Measurements from ENCODE around the gene FNTB. TPM values are rescaled to one million over a fixed set of nuclear protein-coding genes. Genes with fewer than 3 reads are reported as not detected.

Gene FNTB, protein sequence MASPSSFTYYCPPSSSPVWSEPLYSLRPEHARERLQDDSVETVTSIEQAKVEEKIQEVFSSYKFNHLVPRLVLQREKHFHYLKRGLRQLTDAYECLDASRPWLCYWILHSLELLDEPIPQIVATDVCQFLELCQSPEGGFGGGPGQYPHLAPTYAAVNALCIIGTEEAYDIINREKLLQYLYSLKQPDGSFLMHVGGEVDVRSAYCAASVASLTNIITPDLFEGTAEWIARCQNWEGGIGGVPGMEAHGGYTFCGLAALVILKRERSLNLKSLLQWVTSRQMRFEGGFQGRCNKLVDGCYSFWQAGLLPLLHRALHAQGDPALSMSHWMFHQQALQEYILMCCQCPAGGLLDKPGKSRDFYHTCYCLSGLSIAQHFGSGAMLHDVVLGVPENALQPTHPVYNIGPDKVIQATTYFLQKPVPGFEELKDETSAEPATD
- 35.0 TPM for polyA plus RNA-seq (ENCODE audit: insufficient read length)
- long read RNA-seq, donor 1, partial matches to known transcripts: 0 of 6 reads
- long read RNA-seq, donor 1, other reads (novel, unspliced or antisense): 0 of 6 reads
- long read RNA-seq, donor 2, transcript FNTB-201 (12 exons, 2,834 nt): major isoform, 7 of 20 reads
- long read RNA-seq, donor 2, partial matches to known transcripts: 8 of 20 reads
- long read RNA-seq, donor 2, other reads (novel, unspliced or antisense): 0 of 20 reads
- long read RNA-seq, donor 3, partial matches to known transcripts: 0 of 6 reads
- long read RNA-seq, donor 3, other reads (novel, unspliced or antisense): 0 of 6 reads
- long read RNA-seq, donor 4, partial matches to known transcripts: 0 of 1 reads
- long read RNA-seq, donor 4, other reads (novel, unspliced or antisense): 0 of 1 reads
- long read RNA-seq, donor 5, transcript FNTB-201 (12 exons, 2,834 nt): major isoform, 9 of 48 reads
- long read RNA-seq, donor 5, partial matches to known transcripts: 0 of 48 reads
- long read RNA-seq, donor 5, other reads (novel, unspliced or antisense): 36 of 48 reads
- long read RNA-seq, donor 6, transcript FNTB-201 (12 exons, 2,834 nt): minor isoform, 6 of 57 reads
- long read RNA-seq, donor 6, transcript FNTB-208 (3 exons, 530 nt): major isoform, 7 of 57 reads
- long read RNA-seq, donor 6, partial matches to known transcripts: 14 of 57 reads
- long read RNA-seq, donor 6, other reads (novel, unspliced or antisense): 30 of 57 reads
- long read RNA-seq, donor 7, transcript FNTB-201 (12 exons, 2,834 nt): major isoform, 6 of 12 reads
- long read RNA-seq, donor 7, transcript FNTB-208 (3 exons, 530 nt): minor isoform, 5 of 12 reads
- long read RNA-seq, donor 7, partial matches to known transcripts: 0 of 12 reads
- long read RNA-seq, donor 7, other reads (novel, unspliced or antisense): 0 of 12 reads
- long read RNA-seq, donor 8, partial matches to known transcripts: 0 of 4 reads
- long read RNA-seq, donor 8, other reads (novel, unspliced or antisense): 0 of 4 reads

DNA sequence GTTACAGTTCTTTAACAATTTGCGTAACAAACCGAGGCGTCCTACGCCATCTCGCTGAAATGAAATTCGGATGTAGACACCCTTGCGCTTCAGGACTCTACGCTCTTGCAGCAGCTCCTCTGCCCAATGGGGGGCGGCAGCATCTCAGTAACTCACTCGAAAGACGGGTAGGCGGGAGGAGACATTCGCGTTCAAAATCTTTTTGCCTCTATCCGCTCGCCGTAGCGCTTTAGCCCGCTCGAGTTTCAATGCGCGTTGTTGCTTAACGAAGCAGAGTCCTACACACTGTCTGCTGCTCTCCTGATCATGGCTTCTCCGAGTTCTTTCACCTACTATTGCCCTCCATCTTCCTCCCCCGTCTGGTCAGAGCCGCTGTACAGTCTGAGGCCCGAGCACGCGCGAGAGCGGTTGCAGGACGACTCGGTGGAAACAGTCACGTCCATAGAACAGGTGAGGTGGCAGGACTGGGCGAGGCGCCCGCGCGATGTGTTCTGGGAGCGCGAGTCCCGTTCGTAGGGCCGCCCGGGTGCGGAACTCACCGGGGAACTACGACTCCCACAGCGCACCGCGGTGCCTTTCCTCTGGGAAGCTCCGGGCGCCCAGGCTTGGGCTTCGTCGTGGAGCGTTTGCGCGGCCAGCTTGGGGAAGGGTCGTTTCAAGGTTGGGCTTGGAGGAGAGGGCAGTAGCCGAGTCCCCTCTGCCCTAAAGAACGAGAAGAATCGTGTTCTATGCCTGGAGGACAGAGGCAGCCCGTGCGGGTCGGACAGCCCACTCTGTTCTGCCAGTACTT, at the start of gene FNTB:
FNTB (plus strand) TSS at position 248 of the 790 bp plus-strand sequence; CDS start at position 307, 59 bp downstream.
- DNase-seq: peak; percentile 99

DNA sequence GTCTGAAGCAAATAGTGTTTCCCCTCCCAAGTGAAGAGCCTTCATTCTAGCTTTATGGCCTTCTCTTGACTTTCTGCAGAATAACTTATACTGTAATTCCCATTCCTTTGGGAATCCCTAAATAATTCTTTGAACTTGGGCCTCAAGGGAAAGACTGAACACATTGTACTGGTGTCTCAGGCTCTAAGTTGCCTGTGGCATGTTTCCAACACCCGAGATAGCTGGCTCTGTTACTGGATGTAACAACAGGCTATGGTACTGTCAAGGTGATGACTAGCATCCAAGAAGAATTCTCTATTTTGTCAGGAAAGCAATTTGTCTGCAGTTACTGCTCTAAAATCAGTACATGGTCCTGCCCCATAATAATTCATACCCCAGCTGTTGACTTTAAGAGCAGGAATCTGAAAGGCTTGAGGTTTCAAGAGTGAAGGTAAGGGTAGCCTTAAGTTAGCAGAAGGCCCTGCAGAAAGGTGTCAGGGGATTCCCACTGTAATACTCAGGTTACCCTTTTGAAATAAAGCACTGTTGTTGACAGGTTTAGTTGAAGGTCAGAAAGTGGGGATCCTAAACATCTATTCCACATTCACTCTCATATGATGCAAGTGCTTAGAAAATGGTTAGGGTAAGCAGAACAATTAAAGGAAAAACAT, 49.4 kb upstream of the FNTB start:
- DNase-seq: no peak

DNA sequence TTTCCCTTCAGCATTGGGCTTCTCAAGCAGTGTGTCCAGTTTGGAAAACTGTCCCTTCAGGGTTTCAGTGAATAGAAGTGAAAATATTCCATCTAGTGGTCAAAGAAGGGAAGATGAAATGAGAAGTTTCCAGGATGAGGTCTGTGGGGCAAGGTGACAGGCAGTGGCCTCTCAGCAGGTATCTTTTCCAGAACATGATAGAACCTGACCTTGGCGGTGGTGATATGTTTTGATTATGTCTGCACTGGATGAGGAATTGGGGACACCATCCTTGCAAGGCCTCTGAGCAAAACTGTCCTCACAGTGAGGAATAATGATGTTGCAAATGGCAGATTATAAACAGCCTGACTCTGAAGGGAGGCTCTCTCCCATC, 48.9 kb upstream of the FNTB start:
- DNase-seq: no peak

DNA sequence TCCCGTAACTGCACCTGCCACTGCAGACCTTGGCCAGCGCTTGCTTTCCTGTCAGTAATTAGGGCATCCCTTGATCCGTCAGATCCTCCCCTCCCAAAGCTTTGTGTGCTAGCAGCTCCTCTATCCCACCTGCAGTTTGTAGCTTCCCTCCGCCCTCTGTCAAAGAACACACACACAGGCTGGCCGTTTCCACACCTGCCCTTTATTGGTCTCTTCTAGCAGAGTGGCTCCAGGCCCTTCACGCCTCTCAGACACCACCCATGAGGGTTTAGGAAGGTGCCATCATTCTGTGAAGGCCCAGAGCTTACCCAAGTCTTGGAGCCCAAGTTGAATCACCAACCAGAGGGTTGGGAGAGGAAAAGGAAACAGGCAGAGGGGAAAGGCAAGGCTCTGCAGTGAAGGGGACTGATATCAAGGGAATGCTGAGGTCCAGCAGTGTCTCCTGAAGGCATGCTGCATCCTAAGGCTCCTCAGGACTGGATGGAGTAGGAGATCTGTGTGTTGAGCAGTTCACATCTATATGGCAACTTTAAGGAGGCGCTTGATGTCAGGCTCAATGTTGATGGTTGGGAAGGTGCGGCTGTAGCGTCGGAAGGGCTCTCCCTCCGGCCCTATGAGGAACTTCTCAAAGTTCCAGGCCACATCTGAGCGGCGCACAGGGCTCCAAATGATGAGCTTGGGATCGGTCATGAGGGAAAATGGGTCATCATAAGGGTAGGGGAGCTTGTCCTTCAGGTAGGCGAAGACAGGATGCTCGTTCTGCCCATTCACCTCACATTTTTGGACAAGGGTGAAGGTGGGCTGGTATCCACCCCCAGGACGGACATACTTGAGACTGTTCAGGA, 47.5 kb upstream of the FNTB start:
- no peak for DNase-seq

DNA sequence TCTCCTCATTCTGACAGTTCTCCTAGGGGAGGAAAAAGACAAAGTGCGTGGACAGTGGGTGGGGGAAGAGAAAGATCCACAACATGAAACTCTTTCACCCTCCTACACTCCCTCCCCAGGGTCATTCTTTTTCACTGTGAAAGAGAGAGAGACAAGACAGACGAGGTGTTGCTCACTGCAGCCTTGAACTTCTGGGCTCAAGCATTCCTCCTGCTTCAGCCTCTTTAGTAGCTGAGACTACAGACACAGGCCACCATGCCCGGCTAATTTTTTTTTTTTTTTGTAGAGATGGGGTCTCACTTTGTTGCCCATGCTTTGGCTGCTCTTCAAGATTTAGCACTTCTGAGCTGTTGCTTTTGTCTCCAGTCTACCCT, 46.9 kb upstream of the FNTB start:
- no peak for DNase-seq

DNA sequence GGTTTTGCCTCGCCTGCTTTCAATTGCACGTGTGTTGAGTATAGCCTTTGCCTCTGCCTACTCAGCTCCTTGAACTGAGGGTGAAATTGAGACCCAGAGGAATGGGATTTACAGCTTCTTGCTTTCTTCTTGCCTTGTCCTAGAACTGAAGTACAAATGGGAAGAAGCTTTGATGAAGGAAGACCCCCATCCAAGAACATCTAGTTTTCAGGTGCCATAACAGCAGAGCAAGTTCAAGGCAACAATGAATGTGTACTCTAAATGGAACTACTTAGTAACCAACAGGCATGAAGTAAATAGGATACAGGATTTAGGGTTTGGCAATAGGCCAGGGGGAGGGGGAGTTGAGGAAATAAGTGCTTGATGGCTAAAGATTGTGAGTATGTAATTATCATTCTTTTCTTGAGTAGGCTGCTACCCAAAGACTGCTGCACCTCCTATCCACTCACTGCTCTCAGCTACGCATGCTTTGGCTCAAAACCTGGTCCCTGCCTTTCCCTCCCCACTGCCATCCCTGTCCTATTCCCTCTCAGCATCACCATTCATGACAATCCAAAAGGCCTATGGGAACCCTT, 46.3 kb upstream of the FNTB start:
- no peak for DNase-seq

DNA sequence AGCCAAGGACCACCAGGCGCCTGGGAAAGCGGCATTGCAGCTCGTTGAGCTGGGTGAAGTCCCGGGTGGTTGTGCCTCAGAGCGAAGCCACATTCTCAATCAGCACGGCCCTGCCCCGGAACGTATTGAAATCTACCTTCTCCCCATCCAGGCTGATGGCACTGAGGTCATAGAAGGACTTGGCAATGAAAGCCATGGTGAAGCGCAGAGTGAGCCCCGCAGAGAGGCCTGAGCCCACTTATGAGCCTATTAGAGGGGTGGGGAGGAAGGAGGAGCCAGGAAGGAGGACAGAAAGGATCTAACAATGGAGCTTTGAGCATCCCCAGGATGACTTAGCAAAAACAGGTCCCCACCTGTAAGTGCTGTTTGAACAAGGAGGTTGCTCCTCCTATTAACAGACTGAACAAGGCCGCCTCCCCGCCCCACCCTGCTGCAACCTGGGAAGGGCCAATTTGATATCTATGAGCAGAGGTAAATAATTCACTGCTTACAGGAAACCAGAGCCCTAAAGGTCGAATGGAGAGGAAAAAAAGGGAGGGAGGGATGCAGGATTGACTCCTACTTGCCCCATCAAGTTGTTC, 44.1 kb upstream of the FNTB start, which contains the start of gene GPX2:
GPX2 (minus strand) TSS at position 215 of the 581 bp plus-strand sequence; CDS start at position 196, 19 bp downstream.
- DNase-seq: no peak

DNA sequence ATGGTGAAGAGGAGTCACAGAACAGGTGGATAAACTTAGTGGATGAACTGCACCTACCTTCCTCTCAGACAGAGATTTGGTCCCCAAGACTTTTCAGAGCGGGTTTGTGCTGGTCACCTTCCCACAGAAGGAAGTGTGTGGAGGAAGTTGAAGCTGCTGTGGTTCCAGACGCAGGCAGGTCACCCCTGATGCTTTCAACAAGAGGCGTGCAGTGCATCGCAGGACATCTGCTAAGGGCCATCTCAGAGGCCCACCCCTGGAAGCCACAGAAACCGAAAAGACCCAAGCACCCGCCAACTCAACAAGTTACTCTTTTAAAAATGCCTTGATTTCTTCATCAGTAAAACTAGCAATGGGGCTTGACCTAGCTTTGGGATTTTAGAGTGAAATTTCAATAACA, 43.1 kb upstream of the FNTB start:
- DNase-seq: no peak

DNA sequence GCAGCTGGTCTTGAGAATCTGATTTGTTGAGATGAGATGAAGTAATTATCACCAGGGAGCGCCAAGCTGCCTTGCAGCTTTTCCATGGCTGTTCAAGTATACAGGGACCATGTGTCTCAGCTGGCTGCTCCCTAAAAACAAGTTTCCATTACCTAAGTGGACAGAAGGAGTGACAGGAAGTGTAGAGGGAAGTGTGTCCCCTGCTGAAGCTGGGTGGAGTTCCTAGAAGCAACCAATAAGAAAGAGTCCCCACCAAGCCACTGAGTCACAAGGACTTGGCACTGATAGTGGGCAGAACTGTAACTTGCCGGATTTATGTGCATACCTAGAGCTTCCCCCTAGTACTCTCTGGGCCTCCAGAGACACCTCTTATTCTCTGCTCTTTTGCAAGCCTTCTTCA, 42.7 kb upstream of the FNTB start:
- DNase-seq: no peak

DNA sequence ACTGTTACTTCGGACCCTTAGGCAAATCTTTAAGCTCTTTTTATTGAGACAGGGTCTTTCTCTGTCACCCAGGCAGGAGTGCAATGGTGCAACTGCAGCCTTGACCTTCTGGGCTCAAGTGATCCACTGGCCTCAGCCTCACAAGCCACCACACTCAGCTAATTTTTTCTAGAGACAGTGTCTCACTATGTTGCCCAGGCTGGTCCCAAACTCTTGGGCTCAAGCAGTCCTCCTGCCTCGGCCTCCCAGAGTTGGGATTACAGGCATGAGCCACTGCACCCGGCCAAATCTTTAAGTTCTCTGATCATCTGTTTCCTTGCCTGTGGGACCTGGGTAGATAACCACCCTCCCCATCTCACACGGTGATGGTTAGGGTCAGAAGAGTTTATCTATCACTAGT, 41.8 kb upstream of the FNTB start:
- no peak for DNase-seq

DNA sequence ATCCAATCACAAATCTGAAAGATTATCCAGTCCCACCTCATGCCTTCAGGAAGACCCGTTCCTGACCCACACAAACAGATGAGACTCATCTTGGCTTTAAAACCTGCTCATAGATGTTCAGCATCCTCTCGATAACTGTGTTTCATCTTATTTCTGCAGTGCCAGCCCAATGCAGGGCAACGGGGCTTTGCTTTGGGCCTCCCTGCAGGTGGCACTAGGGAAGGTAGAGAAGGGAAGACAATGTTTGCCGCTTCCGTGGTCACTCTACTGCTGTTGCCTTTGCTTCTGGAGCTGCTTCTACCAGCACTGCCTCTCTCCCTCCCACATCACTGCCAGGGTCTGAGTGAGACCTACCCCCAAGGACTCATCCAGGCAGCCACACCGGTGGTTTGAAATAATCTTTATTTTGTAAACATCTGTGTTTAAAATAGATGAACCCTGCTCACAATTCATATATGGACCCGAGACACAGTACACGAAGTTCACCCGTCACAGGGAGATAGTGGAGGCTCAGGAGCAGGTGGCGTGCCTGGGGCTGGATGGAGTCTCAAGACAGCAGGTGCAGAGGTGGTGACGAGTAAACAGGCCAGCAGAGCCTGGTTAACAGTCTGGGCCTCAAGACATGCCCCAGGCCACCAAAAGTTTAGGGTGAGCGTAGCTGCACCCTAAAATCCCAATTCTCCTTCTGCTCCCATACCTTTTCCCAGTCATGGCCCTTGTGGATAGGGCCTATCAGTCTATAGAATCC, 41.1 kb upstream of the FNTB start:
- no peak for DNase-seq

DNA sequence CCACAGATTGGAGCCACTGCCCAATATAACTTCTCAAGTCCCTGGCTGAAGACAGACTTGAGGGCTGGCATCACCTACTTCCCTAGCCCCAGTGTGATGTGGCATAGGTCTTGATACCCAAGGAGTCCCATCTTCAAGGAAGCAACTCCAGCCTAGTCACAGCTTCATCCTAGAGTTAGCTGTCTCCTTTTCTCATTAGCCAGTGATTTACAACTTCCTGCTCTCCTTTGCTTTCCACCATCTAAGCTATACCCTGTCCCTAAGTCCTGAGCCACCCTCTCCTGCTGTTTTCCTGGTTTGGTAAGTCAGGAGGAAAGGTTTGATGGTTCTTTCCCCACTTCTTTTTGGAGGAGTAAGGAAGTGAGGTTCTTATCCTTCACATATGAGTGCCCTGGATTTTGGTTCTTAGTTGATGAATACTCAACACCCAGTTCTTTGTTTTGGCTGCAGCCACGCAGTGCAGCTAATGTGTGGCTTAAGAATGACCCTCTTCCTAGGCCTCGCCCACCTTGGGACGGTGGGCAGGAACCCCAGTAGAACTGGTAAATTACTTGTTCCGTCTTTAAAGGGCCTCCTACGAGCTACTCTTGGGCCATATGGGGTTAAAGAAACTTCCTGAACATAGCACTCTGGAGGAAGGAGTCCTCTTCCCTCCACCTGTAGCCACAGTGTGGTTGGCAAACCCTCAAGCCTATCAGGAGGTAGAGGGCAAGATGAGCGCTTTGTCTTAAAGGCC, 40.2 kb upstream of the FNTB start:
- DNase-seq: no peak

DNA sequence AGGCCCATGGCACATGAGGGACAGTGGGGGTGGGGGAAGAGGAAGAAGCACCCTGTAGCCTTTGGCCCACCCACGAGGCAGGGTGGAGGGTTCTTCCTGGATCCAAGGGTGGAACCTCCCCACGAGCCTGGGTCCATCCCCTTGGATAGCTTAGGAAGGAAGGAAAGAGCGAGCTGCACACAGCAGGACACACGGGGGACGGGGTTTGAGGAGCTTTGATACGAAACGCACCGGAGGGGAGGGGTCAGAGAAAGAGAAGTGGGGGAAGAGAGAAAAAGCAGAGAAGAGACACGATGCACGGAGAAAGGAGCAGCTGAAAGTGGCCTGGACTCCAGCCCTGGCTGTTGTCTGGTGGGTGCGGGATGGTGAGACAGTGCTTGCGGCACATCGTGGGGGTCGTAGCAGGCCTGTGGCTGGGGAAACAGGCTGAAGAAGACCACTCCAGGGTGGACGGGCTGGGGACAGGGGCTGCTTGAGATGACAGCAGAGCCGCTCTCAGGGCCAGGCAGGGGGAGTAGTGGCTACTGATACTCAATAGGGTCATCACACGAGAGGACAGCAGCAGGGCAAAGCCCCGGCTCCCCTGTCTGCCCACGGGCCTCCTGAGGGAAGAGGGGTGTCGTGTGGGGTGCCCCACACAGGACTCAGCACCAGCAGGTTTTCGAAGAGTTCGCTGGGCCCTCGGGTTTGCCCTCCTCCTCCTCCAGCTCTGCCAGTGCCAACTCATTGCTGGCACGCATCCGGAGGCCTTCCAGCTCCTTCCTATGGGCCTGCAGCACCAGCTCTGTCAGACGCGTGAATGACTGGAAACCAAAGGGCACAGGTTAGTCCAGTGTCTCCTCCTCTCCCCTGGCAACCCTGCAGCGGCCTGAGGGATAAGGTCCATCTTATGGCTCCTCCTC, 38.7 kb upstream of the FNTB start:
- no peak for DNase-seq

DNA sequence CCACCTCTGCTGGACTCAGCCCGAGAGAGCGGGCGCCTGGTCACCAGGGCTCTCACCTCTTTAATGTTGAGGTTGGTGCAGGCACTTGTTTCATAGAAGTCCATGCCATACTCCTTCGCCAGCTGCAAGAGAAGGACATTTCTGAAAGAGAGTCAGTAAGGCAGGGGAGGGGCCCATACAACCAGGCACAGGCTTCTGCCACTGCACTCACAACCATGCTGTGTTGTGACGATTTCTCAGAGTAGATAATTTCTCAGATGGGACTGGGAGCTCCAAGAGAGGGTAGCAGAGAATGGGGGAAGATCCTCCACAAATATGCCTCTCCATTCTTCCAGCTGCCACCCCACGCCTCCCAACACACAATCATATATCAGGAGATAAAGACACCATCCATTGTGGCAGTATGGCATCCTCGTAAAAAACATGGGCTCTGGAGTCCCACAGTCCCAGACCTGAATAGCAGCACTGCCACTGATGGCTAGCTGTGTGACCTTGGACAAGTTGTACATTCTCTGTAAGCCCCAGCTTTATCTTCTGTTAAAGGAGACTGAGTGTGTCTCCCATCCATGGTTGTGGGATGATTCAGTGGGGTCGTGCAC, 38.0 kb upstream of the FNTB start:
- no peak for DNase-seq

DNA sequence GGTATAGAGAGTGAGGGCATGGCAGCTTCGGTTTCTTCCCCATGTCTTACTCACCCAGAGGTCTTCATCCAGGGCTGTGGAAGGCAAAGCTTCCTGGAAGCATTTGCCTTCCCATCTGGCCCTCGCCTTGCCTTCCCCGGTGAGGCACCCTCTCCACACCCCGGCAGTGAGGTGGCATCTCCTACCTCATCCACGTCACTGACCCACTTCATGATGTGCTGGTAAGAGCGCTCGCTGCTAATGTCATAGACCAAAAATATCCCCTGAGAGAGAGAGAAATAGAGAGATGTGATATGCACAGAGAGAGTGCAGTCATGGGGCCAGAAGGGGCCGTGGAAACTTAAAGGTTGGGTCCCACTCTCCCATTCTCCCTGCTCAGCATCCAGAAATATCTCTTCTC, 35.8 kb upstream of the FNTB start:
- DNase-seq: no peak

DNA sequence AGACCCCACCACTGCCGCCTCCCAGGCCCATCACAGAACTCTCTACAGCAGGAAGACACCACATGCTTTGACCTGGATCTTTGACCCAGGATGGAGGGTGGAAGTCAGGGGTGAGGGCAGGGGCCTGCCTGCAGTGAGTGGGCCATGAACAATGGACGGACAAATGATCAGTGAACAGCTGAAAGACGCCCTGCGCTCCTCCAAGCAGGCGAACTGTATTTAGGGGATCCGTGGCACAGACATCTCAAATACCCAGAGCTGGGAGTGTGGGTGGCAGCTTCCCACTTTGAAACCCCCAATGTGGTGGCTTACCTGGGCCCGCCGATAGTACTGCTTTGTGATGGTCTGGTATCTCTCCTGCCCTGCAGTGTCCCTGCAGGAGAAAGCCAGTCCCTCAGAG, 35.4 kb upstream of the FNTB start:
- DNase-seq: no peak
